K562 (cell line): ENCODE results near the gene NKD1. TPM values are rescaled to one million over a fixed set of nuclear protein-coding genes. Genes with fewer than 3 reads are reported as not detected.

Source experiments
- ATAC-seq: fragments of 200-7000 bp; cut with Tn5 transposase; 3 replicates; pipeline ENCODE4 v1.9.1; 2020; ENCODE audit warnings: moderate library complexity
- BruUV-seq: library from RNA; stranded (reverse); fragments of 400-500 nt; replicated peaks from 2 replicates; lab custom pipeline; 2021; lab: Mats Ljungman, UMichigan
- CTCF ChIA-PET: fragments of 300-600 bp; formaldehyde crosslinking; extraction: SDS; loops from one replicate; lab custom pipeline; 2021; ENCODE audit warnings: low intra/inter-chr PET ratio; lab: Yijun Ruan, JAX
- POLR2A ChIA-PET: fragments of 300-600, 350-650 bp; sonication (Branson Sonifier 250); formaldehyde crosslinking; extraction: SDS; loops from one replicate; lab custom pipeline; 2021; ENCODE audit warnings: antibody characterized with exemption, inconsistent platforms; lab: Yijun Ruan, JAX
- DNase-seq, 4 experiments: peaks; one replicate each; pipeline versions ENCODE4 v3.0.0 to v3.0.0-alpha.2; 2011 to 2018; ENCODE audit warnings: low spot score in 3 of 4, mixed read lengths in 3 of 4; ENCODE audit errors: extremely low read depth in 1 of 4
- FAIRE-seq: peaks from 2 replicates; lab custom pipeline; 2011; peaks lifted over from hg19 to GRCh38; lab: Jason Lieb, UNC
- H2AFZ ChIP-seq: 2 replicates; pipeline ENCODE4 v1.6.0; 2011; ENCODE audit warnings: low read depth, low read length, control low read depth, inconsistent platforms
- H3K27ac ChIP-seq: fragments of 200-600 bp; 3 replicates; pipeline ENCODE4 v1.8.0; 2011; ENCODE audit warnings: low read depth, mild to moderate bottlenecking, control low read depth, inconsistent platforms, low read length, moderate library complexity, mixed read lengths; ENCODE audit errors: extremely low read depth
- H3K27me3 ChIP-seq, 2 experiments: fragments of 300-600 bp in 1 of 2; 2 replicates in 1 of 2; 3 replicates in 1 of 2; pipeline versions ENCODE4 v1.6.0 to v1.8.0; 2011; ENCODE audit warnings: inconsistent platforms in 2 of 2, low read length in 2 of 2, mild to moderate bottlenecking in 1 of 2, mixed read lengths in 1 of 2, moderate library complexity in 1 of 2; ENCODE audit not compliant: control insufficient read depth in 2 of 2, insufficient read depth in 2 of 2
- H3K36me3 ChIP-seq: fragments of 300-600 bp; 3 replicates; pipeline ENCODE4 v1.8.0; 2011; ENCODE audit warnings: mild to moderate bottlenecking, low read length, inconsistent platforms; ENCODE audit not compliant: control insufficient read depth, insufficient read depth
- H3K4me1 ChIP-seq, 2 experiments: fragments of 200-600 bp in 1 of 2; replicated peaks in 1 of 2; 2 replicates in 1 of 2; 3 replicates in 1 of 2; pipeline versions ENCODE4 v1.5.1 to v1.8.0; 2011; ENCODE audit warnings: inconsistent platforms in 2 of 2, low read length in 2 of 2, mild to moderate bottlenecking in 1 of 2, mixed read lengths in 1 of 2, moderate library complexity in 1 of 2; ENCODE audit not compliant: control insufficient read depth in 2 of 2, insufficient read depth in 2 of 2
- H3K4me2 ChIP-seq: 2 replicates; pipeline ENCODE4 v1.6.1; 2011; ENCODE audit warnings: low read length, control low read depth, inconsistent platforms, mixed read lengths; ENCODE audit not compliant: insufficient read depth
- H3K4me3 ChIP-seq: fragments of 200-600 bp; sonication (generic), shearing (Covaris generic); 2 replicates; pipeline ENCODE4 v1.5.1; 2016; ENCODE audit warnings: control low read depth, inconsistent platforms
- H3K79me2 ChIP-seq: fragments of 200-600 bp; 3 replicates; pipeline ENCODE4 v1.8.0; 2011; ENCODE audit warnings: low read length, inconsistent platforms; ENCODE audit not compliant: control insufficient read depth, insufficient read depth
- H3K9ac ChIP-seq, 2 experiments: 2 replicates each; pipeline versions ENCODE4 v1.6.0 to v1.6.1; 2011; ENCODE audit warnings: low read depth in 2 of 2, low read length in 2 of 2, control low read depth in 1 of 2, inconsistent platforms in 1 of 2, mild to moderate bottlenecking in 1 of 2, mixed read lengths in 1 of 2; ENCODE audit not compliant: insufficient read depth in 1 of 2
- H3K9me1 ChIP-seq: one replicate; pipeline ENCODE4 v1.6.0; 2011; ENCODE audit warnings: inconsistent platforms, mild to moderate bottlenecking, low read length, moderate library complexity; ENCODE audit not compliant: control insufficient read depth, insufficient read depth
- H3K9me3 ChIP-seq: replicated peaks from 2 replicates; pipeline ENCODE4 v1.5.1; 2011; ENCODE audit warnings: low read depth, low read length, inconsistent platforms; ENCODE audit not compliant: control insufficient read depth, insufficient read depth
- H4K20me1 ChIP-seq: replicated peaks from 2 replicates; pipeline ENCODE4 v1.6.1; 2011; ENCODE audit warnings: low read length, inconsistent platforms, mixed read lengths; ENCODE audit not compliant: control insufficient read depth, insufficient read depth
- BRF2 ChIP-seq: IDR thresholded peaks from 3 replicates; pipeline ENCODE4 v1.6.1; 2011; ENCODE audit warnings: borderline replicate concordance, mild to moderate bottlenecking; ENCODE audit not compliant: insufficient read length, insufficient read depth
- CBFB ChIP-seq: sonication (generic); formaldehyde crosslinking; IDR thresholded peaks from 2 replicates; pipeline ENCODE4 v1.4.0; 2020; ENCODE audit warnings: mild to moderate bottlenecking, missing genetic modification reagents
- FOXA3 ChIP-seq, 2 experiments: fragments of 450-650 bp in 1 of 2; sonication (generic) in 1 of 2; formaldehyde crosslinking; IDR thresholded peaks in 1 of 2; conservative IDR thresholded peaks in 1 of 2; 2 replicates each; pipeline versions ENCODE4 v1.4.0 to v1.8.0; 2020 to 2022; ENCODE audit warnings: mild to moderate bottlenecking in 2 of 2, missing genetic modification reagents in 1 of 2
- MED1 ChIP-seq: sonication (generic); formaldehyde crosslinking; IDR thresholded peaks from 2 replicates; pipeline ENCODE4 v1.8.1; 2023; ENCODE audit warnings: missing genetic modification reagents, borderline replicate concordance
- POLR2G ChIP-seq: fragments of 200-400 bp; formaldehyde crosslinking; IDR thresholded peaks from 2 replicates; pipeline ENCODE4 v1.6.1; 2017; ENCODE audit warnings: low read depth, mild to moderate bottlenecking, antibody characterized with exemption, low read length, moderate library complexity
- RBM25 ChIP-seq: fragments of 200-400 bp; formaldehyde crosslinking; IDR thresholded peaks from 2 replicates; pipeline ENCODE4 v1.6.1; 2018; ENCODE audit warnings: low read length, low read depth, moderate library complexity; ENCODE audit not compliant: severe bottlenecking
- SETDB1 ChIP-seq: IDR thresholded peaks from one replicate; pipeline ENCODE4 v1.6.1; 2012; ENCODE audit warnings: low read length, control low read depth, inconsistent platforms
- TCFL5 ChIP-seq: fragments of 250-450 bp; sonication (Bioruptor Pico); conservative IDR thresholded peaks from 2 replicates; pipeline ENCODE4 v1.6.1; 2021; ENCODE audit warnings: mild to moderate bottlenecking, moderate library complexity, matching md5 sums
- TOE1 ChIP-seq, 2 experiments: fragments of 450-650 bp in 1 of 2; sonication (generic) in 1 of 2; formaldehyde crosslinking in 1 of 2; IDR thresholded peaks; 2 replicates each; pipeline versions ENCODE4 v1.7.1 to v1.8.0; 2016 to 2022; ENCODE audit warnings: borderline replicate concordance in 2 of 2, mild to moderate bottlenecking in 2 of 2, antibody characterized with exemption in 1 of 2, inconsistent platforms in 1 of 2, low read depth in 1 of 2, missing genetic modification reagents in 1 of 2, moderate library complexity in 1 of 2
- ZFP36 ChIP-seq: fragments of 150-350 bp; IDR thresholded peaks from 2 replicates; pipeline ENCODE4 v1.6.1; 2018; ENCODE audit warnings: low read length, low read depth; ENCODE audit not compliant: partially characterized antibody
- ZNF3 ChIP-seq: fragments of 250-450 bp; sonication (Bioruptor Pico); IDR thresholded peaks from 2 replicates; pipeline ENCODE4 v1.5.0; 2021; ENCODE audit warnings: mild to moderate bottlenecking, moderate library complexity
- ZNF586 ChIP-seq: fragments of 450-650 bp; formaldehyde crosslinking; conservative IDR thresholded peaks from 2 replicates; pipeline ENCODE4 v1.4.0; 2020; ENCODE audit warnings: mild to moderate bottlenecking, moderate library complexity
- WGBS: fragments of 100-300 bp; shearing (Covaris generic); methylation state at CpG from one replicate; pipeline ENCODE4 v1.1.6; 2016; ENCODE audit warnings: low coverage, mixed read lengths; ENCODE audit not compliant: insufficient coverage; ENCODE audit errors: missing lambda C conversion rate; 5-methylcytosine and 5-hydroxymethylcytosine counted together
- in situ Hi-C: fragments of 300-500 bp; cut with MboI; formaldehyde crosslinking; loops from 4 replicates; pipeline ENCODE4 v1.15.0; 2018; ENCODE audit warnings: inconsistent platforms, mixed read lengths
- intact Hi-C: fragments of 100-400 bp; cut with micrococcal nuclease; formaldehyde crosslinking; loops from 2 replicates; pipeline ENCODE4 v1.14.2; 2022
- polyA plus RNA-seq, 8 experiments: library from polyadenylated mRNA; depleted of rRNA in 4 of 8; stranded (reverse) in 5 of 8; unstranded in 3 of 8; fragments of >200 nt; fragmentation: Nextera tagmentation in 2 of 8; fragmentation: Illumina TruSeq in 1 of 8; extraction: Ambion mirVana in 2 of 8; extraction: Trizol in 1 of 8; gene quantifications; 2 replicates each; pipeline versions ENCODE4 v1.2.1 to v1.2.3, GENCODE V29; 2011 to 2014; ENCODE audit warnings: inconsistent platforms in 1 of 8, missing spikeins in 1 of 8
- total RNA-seq, 7 experiments: library from RNA; depleted of rRNA in 6 of 7; stranded (reverse); fragments of >200 nt in 6 of 7; fragmentation: Illumina TruSeq in 2 of 7; extraction: Trizol in 2 of 7; gene quantifications; 2 replicates each; pipeline versions ENCODE4 v1.2.1 to v1.2.3, GENCODE V29; 2011 to 2021; ENCODE audit warnings: low replicate concordance in 1 of 7
- TF ChIP-seq, protein P1 (sequence below), 3 experiments: fragments of 200-800 bp in 1 of 3; fragments of 250-450 bp in 1 of 3; fragments of 450-650 bp in 1 of 3; sonication (Bioruptor Pico) in 1 of 3; sonication (Bioruptor generic) in 1 of 3; formaldehyde crosslinking in 1 of 3; IDR thresholded peaks; 2 replicates each; pipeline versions ENCODE4 v1.6.1 to v1.8.0; 2016 to 2022; ENCODE audit warnings: mild to moderate bottlenecking in 2 of 3, missing genetic modification characterization in 2 of 3, missing compliant biosample characterization in 1 of 3, moderate library complexity in 1 of 3
- TF ChIP-seq, protein P2 (sequence below): sonication (generic); formaldehyde crosslinking; IDR thresholded peaks from 2 replicates; pipeline ENCODE4 v1.8.1; 2022; ENCODE audit warnings: missing genetic modification reagents

NKD1 gene
- total and polyA plus RNA-seq, 9 of the 15 experiments (the other 6 are each of a cell fraction or from before 2014, with no cell fraction given) = under 0.01 to 0.24 (median 0.04) TPM; not detected in 2

DNA sequence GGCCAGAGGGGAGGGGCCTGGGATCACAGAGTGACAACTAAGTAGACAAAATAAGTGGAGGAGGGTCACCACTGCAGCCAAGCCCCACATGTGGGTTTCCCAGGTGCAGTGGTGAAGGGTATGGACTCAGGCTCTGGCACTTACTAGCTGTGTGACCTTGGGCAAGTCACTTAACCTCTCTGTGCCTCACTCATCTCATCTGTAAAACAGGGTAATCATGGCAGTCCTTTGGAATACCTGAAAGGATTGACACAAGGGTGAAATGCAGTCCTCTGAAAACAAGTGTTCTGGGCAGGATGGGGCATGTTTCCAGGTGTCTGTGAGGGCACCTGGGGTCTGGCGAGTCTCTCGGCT, 55.8 kb downstream of the NKD1 start:
- H3K79me2 ChIP-seq = no peaks in the 10 kb centered on the region
- H3K36me3 ChIP-seq = no peaks in the 10 kb centered on the region
- FAIRE-seq = no peak
- no peak overlapping the region for H3K4me3 ChIP-seq
- H2AFZ ChIP-seq = no peak overlapping the region
- no peaks in the 10 kb centered on the region for H3K4me1 ChIP-seq
- H3K9me1 ChIP-seq = no peaks in the 10 kb centered on the region
- CTCF ChIA-PET = no interaction called here
- WGBS = 0% methylated on average over 2 of the region's 2 CpGs
- in situ Hi-C loops = no loop called here
- no peak overlapping the region for H3K4me2 ChIP-seq
- ATAC-seq = no peak
- BruUV-seq = no TSS peak
- H3K9ac ChIP-seq = no peak overlapping the region
- intact Hi-C loops = no loop called here
- peaks cover 19 to 81% of the 10 kb centered on the region in 2 experiments for H3K27me3 ChIP-seq
- H4K20me1 ChIP-seq = 0 out of 2 replicates have a peak, but pooled peaks cover 5% of the 10 kb centered on the region
- no peak for DNase-seq
- H3K27ac ChIP-seq = no peak overlapping the region
- H3K9me3 ChIP-seq = no peaks in the 10 kb centered on the region
- POLR2A ChIA-PET = interaction anchor here (1.1 kb wide), 1 partner anchor 8 kb away, joined by 4 read pairs; no protein-coding TSS in a partner anchor
- TF ChIP-seq TOE1 (IDR thresholded peaks at IDR 0.05; ENCODE audit: borderline replicate concordance) (no peak), TOE1 (CRISPR knock-in tag; IDR thresholded peaks at IDR 0.05; ENCODE audit: borderline replicate concordance, low read depth) (no peak), ZFP36 (peak; percentile 77), MED1 (CRISPR knock-in tag) (no peak), SETDB1 (no peak), ZNF586 (CRISPR knock-in tag) (no peak), BRF2 (no peak), POLR2G (no peak), CBFB (CRISPR knock-in tag) (no peak), ZNF3 (CRISPR knock-in tag) (no peak), TCFL5 (CRISPR knock-in tag) (no peak), RBM25 (peak; percentile 83), FOXA3 (CRISPR knock-in tag; conservative IDR thresholded peaks at IDR 0.05 in 1 of 2, IDR thresholded peaks at IDR 0.05 in 1 of 2) (no peak)
- TF ChIP-seq, protein P1, sequence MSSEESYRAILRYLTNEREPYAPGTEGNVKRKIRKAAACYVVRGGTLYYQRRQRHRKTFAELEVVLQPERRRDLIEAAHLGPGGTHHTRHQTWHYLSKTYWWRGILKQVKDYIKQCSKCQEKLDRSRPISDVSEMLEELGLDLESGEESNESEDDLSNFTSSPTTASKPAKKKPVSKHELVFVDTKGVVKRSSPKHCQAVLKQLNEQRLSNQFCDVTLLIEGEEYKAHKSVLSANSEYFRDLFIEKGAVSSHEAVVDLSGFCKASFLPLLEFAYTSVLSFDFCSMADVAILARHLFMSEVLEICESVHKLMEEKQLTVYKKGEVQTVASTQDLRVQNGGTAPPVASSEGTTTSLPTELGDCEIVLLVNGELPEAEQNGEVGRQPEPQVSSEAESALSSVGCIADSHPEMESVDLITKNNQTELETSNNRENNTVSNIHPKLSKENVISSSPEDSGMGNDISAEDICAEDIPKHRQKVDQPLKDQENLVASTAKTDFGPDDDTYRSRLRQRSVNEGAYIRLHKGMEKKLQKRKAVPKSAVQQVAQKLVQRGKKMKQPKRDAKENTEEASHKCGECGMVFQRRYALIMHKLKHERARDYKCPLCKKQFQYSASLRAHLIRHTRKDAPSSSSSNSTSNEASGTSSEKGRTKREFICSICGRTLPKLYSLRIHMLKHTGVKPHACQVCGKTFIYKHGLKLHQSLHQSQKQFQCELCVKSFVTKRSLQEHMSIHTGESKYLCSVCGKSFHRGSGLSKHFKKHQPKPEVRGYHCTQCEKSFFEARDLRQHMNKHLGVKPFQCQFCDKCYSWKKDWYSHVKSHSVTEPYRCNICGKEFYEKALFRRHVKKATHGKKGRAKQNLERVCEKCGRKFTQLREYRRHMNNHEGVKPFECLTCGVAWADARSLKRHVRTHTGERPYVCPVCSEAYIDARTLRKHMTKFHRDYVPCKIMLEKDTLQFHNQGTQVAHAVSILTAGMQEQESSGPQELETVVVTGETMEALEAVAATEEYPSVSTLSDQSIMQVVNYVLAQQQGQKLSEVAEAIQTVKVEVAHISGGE (CRISPR knock-in tag; IDR thresholded peaks at IDR 0.05) = no peak
- TF ChIP-seq, protein P2, sequence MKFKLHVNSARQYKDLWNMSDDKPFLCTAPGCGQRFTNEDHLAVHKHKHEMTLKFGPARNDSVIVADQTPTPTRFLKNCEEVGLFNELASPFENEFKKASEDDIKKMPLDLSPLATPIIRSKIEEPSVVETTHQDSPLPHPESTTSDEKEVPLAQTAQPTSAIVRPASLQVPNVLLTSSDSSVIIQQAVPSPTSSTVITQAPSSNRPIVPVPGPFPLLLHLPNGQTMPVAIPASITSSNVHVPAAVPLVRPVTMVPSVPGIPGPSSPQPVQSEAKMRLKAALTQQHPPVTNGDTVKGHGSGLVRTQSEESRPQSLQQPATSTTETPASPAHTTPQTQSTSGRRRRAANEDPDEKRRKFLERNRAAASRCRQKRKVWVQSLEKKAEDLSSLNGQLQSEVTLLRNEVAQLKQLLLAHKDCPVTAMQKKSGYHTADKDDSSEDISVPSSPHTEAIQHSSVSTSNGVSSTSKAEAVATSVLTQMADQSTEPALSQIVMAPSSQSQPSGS = no peak
